GM12872 (cell line): ENCODE measurements around the gene OPCML.

Source experiments
- TF ChIP-seq, protein P1 (sequence below): IDR thresholded peaks from 3 replicates; pipeline ENCODE4 v1.5.1; 2011; ENCODE audit warnings: low read depth, mild to moderate bottlenecking, low read length, moderate library complexity; ENCODE audit not compliant: insufficient read depth

The OPCML gene

GRCh38 chr11:133239575-133239974, 292.7 kb downstream of the OPCML start:
- TF ChIP-seq, protein P1, sequence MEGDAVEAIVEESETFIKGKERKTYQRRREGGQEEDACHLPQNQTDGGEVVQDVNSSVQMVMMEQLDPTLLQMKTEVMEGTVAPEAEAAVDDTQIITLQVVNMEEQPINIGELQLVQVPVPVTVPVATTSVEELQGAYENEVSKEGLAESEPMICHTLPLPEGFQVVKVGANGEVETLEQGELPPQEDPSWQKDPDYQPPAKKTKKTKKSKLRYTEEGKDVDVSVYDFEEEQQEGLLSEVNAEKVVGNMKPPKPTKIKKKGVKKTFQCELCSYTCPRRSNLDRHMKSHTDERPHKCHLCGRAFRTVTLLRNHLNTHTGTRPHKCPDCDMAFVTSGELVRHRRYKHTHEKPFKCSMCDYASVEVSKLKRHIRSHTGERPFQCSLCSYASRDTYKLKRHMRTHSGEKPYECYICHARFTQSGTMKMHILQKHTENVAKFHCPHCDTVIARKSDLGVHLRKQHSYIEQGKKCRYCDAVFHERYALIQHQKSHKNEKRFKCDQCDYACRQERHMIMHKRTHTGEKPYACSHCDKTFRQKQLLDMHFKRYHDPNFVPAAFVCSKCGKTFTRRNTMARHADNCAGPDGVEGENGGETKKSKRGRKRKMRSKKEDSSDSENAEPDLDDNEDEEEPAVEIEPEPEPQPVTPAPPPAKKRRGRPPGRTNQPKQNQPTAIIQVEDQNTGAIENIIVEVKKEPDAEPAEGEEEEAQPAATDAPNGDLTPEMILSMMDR = no peak

DNA sequence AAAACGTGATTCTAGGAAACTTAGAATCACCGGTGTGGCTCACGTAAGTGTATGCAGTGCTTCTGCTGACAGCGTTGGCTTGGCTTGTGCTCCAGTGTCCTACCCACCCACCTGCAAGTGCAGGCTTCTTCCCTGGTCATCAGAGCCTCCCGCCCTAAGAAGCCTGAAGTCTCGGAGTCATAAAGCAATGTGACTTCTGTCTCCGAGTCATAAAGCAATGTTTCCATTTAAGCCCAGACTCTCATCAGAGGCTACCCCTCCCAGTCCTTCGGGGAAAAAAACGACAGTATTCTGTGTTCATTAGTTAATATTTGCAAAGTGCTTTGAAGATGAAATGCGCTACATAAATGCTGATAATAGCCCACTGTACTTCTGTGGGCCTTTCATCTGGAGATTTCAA, 293.8 kb downstream of the OPCML start:
- TF ChIP-seq, protein P1 = no peak

GRCh38 chr11:133238027-133238426, 294.3 kb downstream of the OPCML start:
- TF ChIP-seq, protein P1 = no peak

- TF ChIP-seq, protein P1 = no peak
These were observed 296.9 kb downstream of the OPCML start for GRCh38 chr11:133235381-133235780.

DNA sequence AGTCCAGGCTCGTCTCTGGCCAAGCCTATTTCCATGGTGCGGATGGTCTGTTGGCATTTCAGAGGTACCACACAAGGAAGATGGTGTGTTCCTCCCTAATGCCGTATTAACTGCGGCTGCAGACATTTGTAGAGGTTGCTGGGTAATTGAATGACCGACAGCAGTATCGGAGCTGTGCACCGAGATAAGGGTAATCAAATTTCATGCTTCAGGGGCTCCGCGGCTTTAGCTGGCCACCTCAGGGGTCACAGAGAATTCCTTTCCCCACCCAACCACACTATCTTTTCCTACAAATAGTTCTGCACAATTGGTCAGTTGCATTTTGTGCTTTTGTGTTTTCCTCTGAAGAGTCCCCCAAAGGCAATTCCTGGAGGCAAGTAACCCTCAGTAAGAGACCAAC, 297.4 kb downstream of the OPCML start:
- TF ChIP-seq, protein P1 = no peak

- TF ChIP-seq, protein P1 = no peak
These were observed 299.6 kb downstream of the OPCML start for GRCh38 chr11:133232665-133233064.

DNA sequence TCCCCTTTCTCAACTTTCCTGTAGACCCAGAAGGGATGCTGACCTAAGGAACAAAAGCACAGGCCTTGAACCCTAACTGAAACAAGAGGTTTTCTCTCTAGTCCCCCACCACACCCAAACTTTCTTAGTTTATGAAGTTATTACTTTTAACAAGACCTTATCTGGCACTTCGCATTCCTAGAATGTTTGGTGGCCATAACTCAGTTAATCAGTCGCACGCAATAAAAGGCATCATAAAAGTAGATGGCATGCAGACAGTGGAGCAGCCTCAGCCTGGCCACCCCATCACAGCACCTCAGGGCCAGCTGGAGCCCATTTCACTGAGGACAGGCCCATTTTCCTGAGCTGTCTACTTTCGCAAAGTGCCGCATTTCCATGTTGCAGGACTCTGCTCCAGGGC, 301.9 kb downstream of the OPCML start:
- TF ChIP-seq, protein P1 = no peak
